HG03066 (cell line): ENCODE data around the gene ZNF780A.
"Not testable (repeated sequence)": the region's sequence is repeated elsewhere in the genome, so short reads cannot be mapped to it uniquely, and the experiment has no call there.

Source experiments
- ATAC-seq: cut with Tn5 transposase; IDR thresholded peaks from one replicate; pipeline ENCODE4 v1.9.1; 2021; ENCODE audit warnings: low read depth; ENCODE audit not compliant: unreplicated experiment

Gene ZNF780A

GRCh38 chr19:40090241-40091204, at the start of gene ZNF780A:
Gene ZNF780A (minus strand): TSS chr19:40090943. CDS start chr19:40084753, 6,190 bp downstream.
- peak; percentile 71 for ATAC-seq

- ATAC-seq = no peak
These were observed 49.0 kb upstream of the ZNF780A start for GRCh38 chr19:40139533-40140287.

GRCh38 chr19:40136818-40137217, 46.1 kb upstream of the ZNF780A start:
- ATAC-seq = no peak

- no peak for ATAC-seq
These were observed 44.1 kb upstream of the ZNF780A start for GRCh38 chr19:40134866-40135265.

GRCh38 chr19:40133491-40133890, 42.7 kb upstream of the ZNF780A start:
- no peak for ATAC-seq

GRCh38 chr19:40130013-40130412, 39.3 kb upstream of the ZNF780A start:
- no peak for ATAC-seq

- ATAC-seq = no peak
These were observed 38.7 kb upstream of the ZNF780A start for GRCh38 chr19:40129425-40129824.

- no peak for ATAC-seq
These were observed 38.2 kb upstream of the ZNF780A start for GRCh38 chr19:40128991-40129390.

GRCh38 chr19:40119380-40119779, 28.6 kb upstream of the ZNF780A start:
- ATAC-seq = no peak

GRCh38 chr19:40118638-40119037, 27.9 kb upstream of the ZNF780A start:
- ATAC-seq = not testable (repeated sequence)

- no peak for ATAC-seq
These were observed 25.3 kb upstream of the ZNF780A start for GRCh38 chr19:40116075-40116474.

GRCh38 chr19:40114119-40114518, 23.4 kb upstream of the ZNF780A start:
- ATAC-seq = not testable (repeated sequence)

GRCh38 chr19:40112271-40112670, 21.5 kb upstream of the ZNF780A start:
- ATAC-seq = not testable (repeated sequence)

GRCh38 chr19:40110570-40110969, 19.8 kb upstream of the ZNF780A start:
- ATAC-seq = no peak

GRCh38 chr19:40104754-40105153, 14.0 kb upstream of the ZNF780A start:
- ATAC-seq = no peak

GRCh38 chr19:40103600-40103999, 12.9 kb upstream of the ZNF780A start:
- no peak for ATAC-seq

- ATAC-seq = no peak
These were observed 11.1 kb upstream of the ZNF780A start for GRCh38 chr19:40101813-40102212.

- ATAC-seq = no peak
These were observed 2.7 kb upstream of the ZNF780A start for GRCh38 chr19:40093416-40093815.

- ATAC-seq = peak; percentile 15
These were observed 724 bp upstream of the ZNF780A start for GRCh38 chr19:40091205-40092129.

GRCh38 chr19:40089462-40089861, 1.3 kb downstream of the ZNF780A start:
- ATAC-seq = no peak
